NCI-H510A treated with DMSO at 0.1 percent for 48 hours (cell line): ENCODE results near the gene SCO2.

Source experiments
- DNase-seq: peaks from one replicate; lab custom pipeline; 2025; lab: John Stamatoyannopoulos, UW

The SCO2 gene

DNA sequence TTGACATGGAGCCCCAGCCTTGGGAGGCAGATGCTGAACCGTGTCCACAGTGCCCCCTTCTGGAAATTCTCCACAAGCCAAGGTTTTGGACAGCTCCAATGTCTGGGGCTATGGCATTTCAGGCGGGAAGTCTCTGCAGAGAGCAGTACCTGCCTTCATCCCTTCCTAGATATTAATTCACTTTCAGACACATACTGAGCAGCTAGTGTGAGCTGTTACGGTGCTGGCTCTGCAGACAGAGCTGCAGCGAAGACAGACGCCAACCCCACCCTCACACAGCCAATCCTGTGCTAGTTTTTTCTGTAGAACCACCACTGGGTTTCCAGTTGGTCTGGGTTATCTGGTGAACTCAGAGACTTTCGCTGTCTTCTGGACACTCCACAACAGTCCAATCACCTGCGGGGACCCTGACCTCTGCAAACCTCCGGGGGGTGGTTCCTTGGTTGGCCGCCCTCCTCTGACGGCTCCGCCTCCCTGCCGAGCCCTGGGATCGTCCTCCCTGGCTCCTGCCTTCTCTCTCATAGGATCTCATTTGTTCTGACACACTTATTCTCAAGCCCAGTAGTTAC is 27.0 kb downstream of the SCO2 start:
- peak; percentile 68 for DNase-seq

DNA sequence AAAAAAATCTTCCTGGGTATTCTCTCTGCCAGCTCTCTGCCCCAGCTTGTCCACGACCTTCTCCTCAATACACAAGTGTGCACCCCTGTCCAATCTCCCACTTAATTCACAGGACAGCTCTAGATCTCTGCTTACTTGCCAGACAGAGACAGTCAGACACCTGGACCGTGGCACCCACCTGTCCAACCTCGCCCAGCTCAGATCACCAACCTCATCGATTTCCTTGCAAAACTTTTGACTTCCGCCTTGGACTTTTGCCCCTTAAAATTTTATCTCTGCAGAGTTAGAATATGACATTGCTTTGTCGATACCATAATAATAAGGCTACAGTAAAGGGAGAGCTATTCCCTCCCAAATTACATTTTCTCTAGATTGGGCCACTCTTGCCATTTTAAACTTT is 28.3 kb downstream of the SCO2 start:
- DNase-seq: no peak

- DNase-seq: no peak
Measured at GRCh38 chr22:50490531-50491308, 34.7 kb downstream of the SCO2 start.

DNA sequence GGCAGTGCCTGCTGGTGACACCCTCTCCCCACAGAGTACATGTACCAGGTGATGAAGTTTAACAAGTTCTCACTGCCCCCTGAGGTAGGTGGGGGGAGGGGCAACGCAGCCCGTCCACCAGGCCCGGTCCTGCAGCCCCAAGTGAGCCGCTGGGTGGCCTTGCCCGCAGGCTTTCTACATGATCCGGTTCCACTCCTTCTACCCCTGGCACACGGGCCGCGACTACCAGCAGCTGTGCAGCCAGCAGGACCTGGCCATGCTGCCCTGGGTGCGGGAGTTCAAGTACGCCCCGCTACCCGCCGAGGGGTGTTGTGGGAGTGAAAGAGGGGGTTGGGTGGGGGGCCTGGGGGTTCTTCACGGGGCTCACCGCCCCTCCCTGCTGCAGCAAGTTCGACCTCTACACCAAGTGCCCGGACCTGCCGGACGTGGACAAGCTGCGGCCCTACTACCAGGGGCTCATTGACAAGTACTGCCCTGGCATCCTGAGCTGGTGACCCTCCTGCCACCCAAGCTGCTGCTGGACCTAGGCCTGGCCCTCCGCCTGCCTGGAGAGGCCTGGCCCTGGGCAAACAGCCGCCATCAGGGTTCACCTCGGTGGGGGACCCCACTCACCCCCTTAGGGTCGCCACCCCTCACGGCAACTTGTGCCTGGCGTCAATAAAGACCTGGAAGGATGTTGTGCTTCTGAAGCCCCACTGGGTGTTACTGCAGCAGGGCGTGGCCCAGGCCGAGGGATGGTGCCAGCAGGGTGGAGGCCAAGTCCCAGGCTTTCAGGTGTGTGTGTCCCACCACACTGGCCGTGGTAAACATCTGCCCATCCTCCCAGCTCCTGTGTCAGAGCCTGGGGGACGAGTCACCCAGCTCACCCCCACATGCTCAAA is 35.8 kb downstream of the SCO2 start:
- no peak for DNase-seq

DNA sequence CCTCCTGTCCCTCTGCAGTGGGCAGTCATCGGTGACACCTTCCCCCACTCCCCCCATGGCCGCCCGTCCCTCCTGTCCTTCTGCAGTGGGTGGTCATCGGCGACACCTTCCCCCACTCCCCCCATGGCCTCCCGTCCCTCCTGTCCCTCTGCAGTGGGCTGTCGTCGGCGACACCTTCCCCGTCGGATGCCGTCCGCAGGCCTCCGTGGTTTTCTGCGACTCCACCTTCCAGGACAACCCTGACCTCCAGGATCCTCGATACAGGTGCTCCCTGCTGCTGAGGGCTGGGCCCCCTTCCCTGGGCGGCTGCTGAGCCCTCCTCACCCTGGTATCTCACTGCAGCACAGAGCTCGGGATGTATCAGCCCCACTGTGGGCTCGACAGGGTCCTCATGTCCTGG is 36.5 kb downstream of the SCO2 start:
- DNase-seq: no peak

GRCh38 chr22:50488006-50488677 is 37.3 kb downstream of the SCO2 start:
- no peak for DNase-seq

DNA sequence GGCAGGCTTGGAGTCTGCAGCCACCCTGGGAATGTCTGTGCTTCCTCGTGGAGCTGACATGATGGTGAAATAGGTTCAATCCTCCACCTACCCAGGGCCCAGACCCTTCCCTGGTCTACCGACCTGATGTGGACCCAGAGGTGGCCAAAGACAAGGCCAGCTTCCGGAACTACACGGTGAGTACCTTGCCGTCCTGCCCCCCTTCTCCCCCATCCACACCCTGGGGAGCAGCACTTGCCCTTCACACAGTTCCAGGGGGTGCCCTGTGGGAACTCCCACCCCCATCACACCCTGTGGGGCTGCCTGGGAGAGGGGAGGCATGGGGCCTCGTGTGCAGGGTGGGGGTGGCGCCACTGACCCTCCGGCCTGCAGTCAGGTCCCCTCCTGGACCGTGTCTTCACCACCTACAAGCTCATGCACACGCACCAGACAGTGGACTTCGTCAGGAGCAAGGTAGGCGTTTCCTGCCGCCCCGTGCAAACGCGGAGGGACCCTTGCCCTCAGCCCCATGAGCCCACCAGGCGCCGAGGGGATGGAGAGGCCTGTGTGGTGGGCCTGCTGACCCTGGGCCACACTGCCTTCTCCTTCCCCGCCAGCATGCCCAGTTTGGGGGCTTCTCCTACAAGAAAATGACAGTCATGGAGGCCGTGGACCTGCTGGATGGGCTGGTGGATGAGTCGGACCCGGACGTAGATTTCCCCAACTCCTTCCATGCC is 38.0 kb downstream of the SCO2 start:
- DNase-seq: no peak

DNA sequence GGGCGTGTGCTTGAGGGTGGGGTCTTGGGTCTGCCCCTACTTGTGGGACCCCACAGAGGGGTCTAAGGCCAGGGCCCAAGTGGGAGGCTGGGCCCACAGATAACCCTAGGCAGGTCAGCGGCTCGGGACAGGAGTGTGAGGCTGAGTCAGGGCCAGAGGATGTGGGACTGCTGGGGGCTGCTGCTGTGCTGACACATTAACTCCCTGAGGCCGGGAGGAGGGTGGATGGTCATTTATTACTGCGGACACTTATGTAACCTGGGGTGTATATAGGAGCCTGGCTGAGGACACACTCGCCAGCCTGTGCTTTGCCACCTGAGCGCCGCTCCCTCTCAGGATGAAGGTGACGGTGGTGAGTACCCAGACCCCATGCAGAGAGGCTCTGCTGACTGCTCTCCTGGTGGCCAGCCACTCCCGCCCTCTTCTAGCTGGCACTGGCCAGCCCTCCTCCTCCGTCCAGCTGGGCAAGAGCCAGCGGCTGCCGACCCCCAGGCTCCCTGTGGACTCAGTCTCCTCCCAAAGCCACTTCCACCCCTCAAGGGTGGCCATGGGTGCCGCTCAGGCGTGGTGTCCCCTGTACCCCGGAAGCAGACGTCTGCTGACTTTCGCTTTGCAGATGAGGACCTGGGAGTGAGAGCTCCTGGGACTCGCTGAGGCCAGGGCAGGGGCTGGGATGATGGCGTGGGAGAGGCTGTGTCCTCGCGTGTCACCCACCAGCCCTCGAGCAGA is 38.7 kb downstream of the SCO2 start, which contains the start of gene MIOX:
TSS of gene MIOX (plus strand) at position 299 of the 729 bp plus-strand sequence. CDS start at position 338, 39 bp downstream.
- peak; percentile 5 for DNase-seq

DNA sequence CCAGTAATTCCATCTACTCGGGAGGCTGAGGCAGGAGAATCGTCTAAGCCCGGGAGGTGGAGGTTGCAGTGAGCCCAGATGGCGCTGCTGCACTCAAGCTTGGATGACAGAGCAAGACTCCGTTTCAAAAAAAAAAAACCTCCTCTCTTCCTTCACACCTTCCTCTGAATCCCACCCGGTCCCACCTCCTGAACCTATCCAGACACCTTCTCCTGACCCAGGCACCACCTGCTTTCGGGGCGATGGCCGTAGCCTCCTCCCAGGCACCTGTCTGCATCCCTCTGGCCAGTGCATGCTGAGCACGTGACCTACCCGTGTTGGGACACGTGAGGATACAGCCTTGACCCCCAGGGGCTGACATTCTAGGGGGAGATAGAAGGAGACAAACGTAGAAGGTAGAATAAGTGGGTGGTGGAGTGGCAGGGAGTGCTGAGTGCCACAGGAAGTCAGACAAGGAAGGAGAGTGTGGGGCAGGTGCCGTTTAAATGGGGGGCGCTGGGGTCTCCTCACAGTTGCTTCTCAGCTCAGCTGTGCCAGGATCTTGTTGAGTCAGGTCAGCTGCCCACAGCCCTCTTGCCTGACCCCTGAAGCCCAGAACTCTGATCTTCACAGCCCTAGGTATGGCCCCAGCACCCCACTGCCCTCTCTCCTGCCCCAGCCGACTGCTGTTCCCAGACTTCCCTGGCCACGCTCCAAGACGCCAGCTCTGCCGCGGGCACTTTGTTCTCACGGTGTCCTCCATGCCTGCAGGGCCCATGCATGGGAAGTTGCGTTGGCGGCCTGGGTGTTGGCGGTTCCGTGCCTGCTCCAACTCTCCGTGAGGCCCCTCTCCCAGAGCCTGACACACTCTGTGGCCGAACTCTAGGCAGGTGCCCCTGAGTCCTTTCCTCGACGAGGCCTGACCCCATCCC is 39.9 kb downstream of the SCO2 start:
- DNase-seq: no peak

GRCh38 chr22:50483977-50484853 is 41.2 kb downstream of the SCO2 start:
- DNase-seq: no peak

GRCh38 chr22:50483556-50483955 is 41.8 kb downstream of the SCO2 start:
- DNase-seq: no peak

DNA sequence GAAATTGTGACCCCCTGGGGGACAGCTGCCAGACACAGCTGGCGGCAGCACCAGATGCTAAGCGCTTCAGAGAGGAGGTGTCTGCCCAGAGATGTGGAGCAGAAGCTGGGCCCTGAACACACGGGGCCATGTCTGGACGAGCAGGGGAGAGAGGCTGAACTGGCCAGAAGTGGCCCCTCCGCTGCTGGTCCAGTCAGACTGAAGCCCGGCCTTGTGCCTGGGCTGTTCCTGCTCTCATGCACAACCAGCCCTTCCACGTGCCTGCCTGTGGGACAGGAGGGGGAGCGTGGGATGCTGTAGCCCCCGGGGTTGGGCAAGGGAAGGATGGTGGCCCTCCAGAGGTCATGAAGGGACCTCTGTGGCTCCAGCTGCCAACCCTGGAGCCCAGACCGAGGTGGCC is 42.3 kb downstream of the SCO2 start:
- no peak for DNase-seq

- no peak for DNase-seq
Measured at GRCh38 chr22:50482107-50483074, 43.0 kb downstream of the SCO2 start.

DNA sequence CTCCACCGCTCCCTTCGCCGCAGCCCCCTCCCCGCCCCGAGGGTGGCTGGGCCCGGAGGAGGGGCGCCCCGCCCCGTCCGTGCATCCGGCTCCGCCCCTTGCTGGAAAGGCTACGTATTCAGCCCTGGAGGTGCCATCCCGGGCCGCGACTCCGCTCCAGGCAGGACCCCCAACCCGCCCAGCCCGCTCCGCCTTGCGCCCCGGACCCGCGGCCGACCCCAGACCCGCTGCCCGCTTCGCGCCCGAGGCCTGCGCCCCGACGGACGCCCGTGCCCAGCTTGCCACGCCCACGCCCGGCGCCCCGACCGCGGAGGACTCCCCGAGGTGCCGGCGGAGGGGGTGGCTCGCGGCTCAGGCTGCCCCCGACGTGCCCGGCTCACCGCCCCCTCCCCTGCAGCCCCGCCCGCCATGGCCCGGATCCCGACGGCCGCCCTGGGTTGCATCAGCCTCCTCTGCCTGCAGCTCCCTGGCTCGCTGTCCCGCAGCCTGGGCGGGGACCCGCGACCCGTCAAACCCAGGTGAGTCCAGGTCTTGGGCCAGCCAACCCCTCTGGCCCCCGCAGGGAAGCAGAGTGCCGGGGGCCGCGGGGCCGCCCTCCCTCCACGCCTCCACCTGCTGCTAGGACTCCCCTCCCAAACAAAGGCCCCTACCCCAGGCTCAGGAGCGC is 43.8 kb downstream of the SCO2 start, which contains the start of gene ADM2:
TSS of gene ADM2 (plus strand) at position 104 of the 667 bp plus-strand sequence. CDS start at position 409, 305 bp downstream.
- no peak for DNase-seq

DNA sequence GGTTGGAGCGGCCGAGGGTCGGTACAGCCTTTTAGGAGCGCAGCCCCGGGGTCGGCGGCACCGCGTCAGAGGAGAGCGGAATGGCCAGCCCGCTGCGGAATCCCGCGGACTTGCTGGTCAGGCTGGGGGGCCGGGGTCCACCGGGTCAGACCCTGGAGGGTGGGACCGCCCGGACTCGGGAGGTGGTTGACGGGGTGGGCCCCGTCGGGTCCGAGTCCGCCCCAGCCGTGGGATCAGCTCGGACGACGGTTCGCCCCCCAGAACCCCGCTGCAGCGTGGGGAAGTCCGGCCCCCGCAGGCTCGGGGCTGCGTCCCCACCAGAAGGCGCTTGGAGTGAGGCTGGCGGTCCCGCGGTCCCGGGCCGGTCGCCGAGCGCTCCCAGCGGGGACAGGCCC is 44.4 kb downstream of the SCO2 start:
- DNase-seq: no peak

GRCh38 chr22:50479721-50480120 is 45.7 kb downstream of the SCO2 start:
- no peak for DNase-seq

DNA sequence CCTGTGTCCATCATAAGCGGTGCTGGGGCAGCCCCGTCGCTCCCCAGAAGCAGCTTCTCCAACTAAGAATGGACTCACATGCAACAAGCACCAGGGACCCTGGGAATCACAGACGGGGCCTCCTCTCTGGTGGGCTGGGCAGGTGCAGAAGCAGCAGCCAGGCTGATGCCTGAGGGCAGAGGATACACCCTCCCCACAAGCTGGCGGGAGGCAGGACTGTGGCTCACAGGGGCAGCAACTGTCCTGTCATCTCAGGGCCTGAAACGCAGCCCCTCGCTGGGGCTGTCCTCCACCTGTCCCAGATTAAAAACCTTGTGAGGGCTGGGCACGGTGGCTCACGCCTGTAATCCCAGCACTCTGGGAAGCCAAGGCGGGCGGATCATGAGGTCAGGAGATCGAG is 47.5 kb downstream of the SCO2 start:
- DNase-seq: no peak
